AG09309 (cell line): ENCODE measurements around the gene DHX57.

Experiments
- DNase-seq: peaks from one replicate; pipeline ENCODE4 v3.0.0-alpha.2; 2010; ENCODE audit warnings: low read depth
- H3K4me3 ChIP-seq: 2 replicates; pipeline ENCODE4 v1.5.1; 2011; ENCODE audit warnings: mild to moderate bottlenecking, low read depth, low read length, moderate library complexity; ENCODE audit not compliant: control insufficient read depth
- TF ChIP-seq, protein P1 (sequence below): IDR thresholded peaks from 2 replicates; pipeline ENCODE4 v1.5.1; 2011; ENCODE audit warnings: mild to moderate bottlenecking, low read depth, low read length, inconsistent platforms; ENCODE audit not compliant: insufficient read depth, control insufficient read depth; ENCODE audit errors: missing control alignments

The DHX57 gene

GRCh38 chr2:38907743-38908562 is 32.2 kb upstream of the DHX57 start:
- TF ChIP-seq, protein P1, sequence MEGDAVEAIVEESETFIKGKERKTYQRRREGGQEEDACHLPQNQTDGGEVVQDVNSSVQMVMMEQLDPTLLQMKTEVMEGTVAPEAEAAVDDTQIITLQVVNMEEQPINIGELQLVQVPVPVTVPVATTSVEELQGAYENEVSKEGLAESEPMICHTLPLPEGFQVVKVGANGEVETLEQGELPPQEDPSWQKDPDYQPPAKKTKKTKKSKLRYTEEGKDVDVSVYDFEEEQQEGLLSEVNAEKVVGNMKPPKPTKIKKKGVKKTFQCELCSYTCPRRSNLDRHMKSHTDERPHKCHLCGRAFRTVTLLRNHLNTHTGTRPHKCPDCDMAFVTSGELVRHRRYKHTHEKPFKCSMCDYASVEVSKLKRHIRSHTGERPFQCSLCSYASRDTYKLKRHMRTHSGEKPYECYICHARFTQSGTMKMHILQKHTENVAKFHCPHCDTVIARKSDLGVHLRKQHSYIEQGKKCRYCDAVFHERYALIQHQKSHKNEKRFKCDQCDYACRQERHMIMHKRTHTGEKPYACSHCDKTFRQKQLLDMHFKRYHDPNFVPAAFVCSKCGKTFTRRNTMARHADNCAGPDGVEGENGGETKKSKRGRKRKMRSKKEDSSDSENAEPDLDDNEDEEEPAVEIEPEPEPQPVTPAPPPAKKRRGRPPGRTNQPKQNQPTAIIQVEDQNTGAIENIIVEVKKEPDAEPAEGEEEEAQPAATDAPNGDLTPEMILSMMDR, result no peak
- H3K4me3 ChIP-seq, result no peak overlapping the region
- DNase-seq, result no peak

GRCh38 chr2:38907242-38907641 is 31.5 kb upstream of the DHX57 start:
- DNase-seq, result no peak
- no peak overlapping the region for H3K4me3 ChIP-seq
- TF ChIP-seq, protein P1, result no peak

DNA sequence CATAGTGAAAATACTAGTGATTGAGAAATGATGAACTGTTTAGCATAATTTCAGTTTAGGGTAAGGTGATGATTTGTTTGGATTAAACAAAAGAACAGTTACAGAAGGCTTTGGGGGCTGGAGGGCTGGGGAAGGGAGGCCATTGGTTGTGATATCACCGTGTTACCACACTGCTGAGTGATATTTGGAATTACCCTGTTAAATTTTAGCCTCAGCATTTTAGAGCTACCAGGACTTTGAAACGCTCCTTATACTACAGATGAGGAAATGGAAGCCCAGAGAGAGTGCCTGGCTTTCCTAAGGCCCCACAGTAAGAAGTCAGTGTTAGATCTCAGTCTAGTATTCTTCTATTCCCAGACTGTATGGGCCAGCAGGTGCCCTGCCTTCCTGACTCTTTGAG is 29.5 kb upstream of the DHX57 start:
- no peak overlapping the region for H3K4me3 ChIP-seq
- no peak for DNase-seq
- TF ChIP-seq, protein P1, result no peak

- no peak overlapping the region for H3K4me3 ChIP-seq
- no peak for DNase-seq
- TF ChIP-seq, protein P1, result no peak
These were observed 25.0 kb upstream of the DHX57 start for GRCh38 chr2:38900726-38901125.

- no peak overlapping the region for H3K4me3 ChIP-seq
- TF ChIP-seq, protein P1, result no peak
- no peak for DNase-seq
These were observed 22.5 kb upstream of the DHX57 start for GRCh38 chr2:38898256-38898655.

DNA sequence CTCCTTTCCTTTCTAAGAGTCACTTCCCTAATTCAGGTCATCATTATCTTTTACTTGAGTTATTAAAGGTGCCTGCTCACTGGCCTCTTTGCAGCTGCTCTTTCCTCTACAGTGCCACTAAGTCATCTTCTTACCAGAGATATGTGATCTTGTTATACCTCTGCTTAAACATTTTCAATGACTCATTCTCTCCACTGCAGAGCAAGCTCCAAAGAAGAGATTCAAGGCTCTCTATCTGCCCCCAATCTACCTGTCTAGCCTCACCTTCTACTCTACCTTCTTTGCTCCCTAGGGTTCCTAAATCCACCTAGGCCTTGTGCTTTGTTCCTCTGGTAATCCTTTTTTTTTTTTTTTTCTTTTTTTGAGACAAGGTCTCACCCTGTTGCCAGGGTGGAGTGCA is 17.1 kb upstream of the DHX57 start:
- no peak overlapping the region for H3K4me3 ChIP-seq
- DNase-seq, result no peak
- TF ChIP-seq, protein P1, result no peak
